Stimulated activated CD4-positive, alpha-beta T cell treated with anti-CD3 and anti-CD28 coated beads, Interleukin-2, amount 100 ng/mL, for 24 hours (primary cell): ENCODE data around the gene ASB10.

Source experiments
- DNase-seq, 2 donors: peaks; one replicate each; pipeline ENCODE4 v3.0.0-alpha.2; 2020

The ASB10 gene

GRCh38 chr7:151157645-151158329 lies 29.3 kb downstream of the ASB10 start:
- DNase-seq, result no peak

GRCh38 chr7:151152643-151153513 lies 34.2 kb downstream of the ASB10 start:
- no peak for DNase-seq

GRCh38 chr7:151150388-151150787 lies 36.7 kb downstream of the ASB10 start:
- DNase-seq, result no peak

GRCh38 chr7:151148319-151149259 lies 38.5 kb downstream of the ASB10 start:
- no peak for DNase-seq

- no peak for DNase-seq
These were observed 40.3 kb downstream of the ASB10 start for GRCh38 chr7:151146761-151147160.

GRCh38 chr7:151144387-151144786 lies 42.7 kb downstream of the ASB10 start:
- DNase-seq, result no peak

- DNase-seq, result no peak
These were observed 43.6 kb downstream of the ASB10 start for GRCh38 chr7:151143261-151144015.

- DNase-seq, result no peak
These were observed 44.4 kb downstream of the ASB10 start for GRCh38 chr7:151142686-151143040.

- no peak for DNase-seq
These were observed 45.0 kb downstream of the ASB10 start for GRCh38 chr7:151141855-151142685.

- DNase-seq, result no peak
These were observed 45.7 kb downstream of the ASB10 start for GRCh38 chr7:151141311-151141854.

- DNase-seq, result no peak
These were observed 46.2 kb downstream of the ASB10 start for GRCh38 chr7:151140826-151141225.

- no peak for DNase-seq
These were observed 47.3 kb downstream of the ASB10 start for GRCh38 chr7:151139791-151140190.

- DNase-seq, result no peak
These were observed 47.8 kb downstream of the ASB10 start for GRCh38 chr7:151139071-151139790.

GRCh38 chr7:151138153-151138851 lies 48.7 kb downstream of the ASB10 start:
- no peak for DNase-seq

- no peak for DNase-seq
These were observed 49.3 kb downstream of the ASB10 start for GRCh38 chr7:151137791-151138152.

GRCh38 chr7:151137076-151137675 lies 49.9 kb downstream of the ASB10 start:
- DNase-seq, result no peak

- DNase-seq, result no peak
These were observed 50.9 kb downstream of the ASB10 start for GRCh38 chr7:151135866-151136843.

- DNase-seq, result no peak
These were observed 51.6 kb downstream of the ASB10 start for GRCh38 chr7:151135525-151135845.
